ENCODE results near the gene QPCT.
"Not testable (repeated sequence)": the region's sequence is repeated elsewhere in the genome, so short reads cannot be mapped to it uniquely, and the experiment has no call there.

Gene QPCT

GRCh38 chr2:37394796-37395555, 50.5 kb downstream of the QPCT start:
- DNase-seq = no peak

GRCh38 chr2:37396890-37397565, 52.6 kb downstream of the QPCT start:
- no peak for DNase-seq

GRCh38 chr2:37398990-37399389, 54.6 kb downstream of the QPCT start:
- DNase-seq = no peak

- no peak for DNase-seq
These were observed 55.6 kb downstream of the QPCT start for GRCh38 chr2:37400041-37400440.

GRCh38 chr2:37402636-37403035, 58.2 kb downstream of the QPCT start:
- DNase-seq = no peak

GRCh38 chr2:37405781-37406180, 61.4 kb downstream of the QPCT start:
- DNase-seq = no peak

- DNase-seq = no peak
These were observed 67.8 kb downstream of the QPCT start for GRCh38 chr2:37412231-37412630.

- DNase-seq = not testable (repeated sequence)
These were observed 69.6 kb downstream of the QPCT start for GRCh38 chr2:37413911-37414469.

- DNase-seq = peak; percentile 59
These were observed 70.1 kb downstream of the QPCT start for GRCh38 chr2:37414470-37414949.

- peak; percentile 27 for DNase-seq
These were observed 70.8 kb downstream of the QPCT start for GRCh38 chr2:37415128-37415820.

- DNase-seq = no peak
These were observed 72.9 kb downstream of the QPCT start for GRCh38 chr2:37417321-37417720.

GRCh38 chr2:37418956-37419355, 74.5 kb downstream of the QPCT start:
- DNase-seq = no peak

GRCh38 chr2:37421686-37422085, 77.3 kb downstream of the QPCT start:
- no peak for DNase-seq

GRCh38 chr2:37422816-37423215, 78.4 kb downstream of the QPCT start:
- no peak for DNase-seq

Data from NCI-H345 (cell line).